Measurements from ENCODE around the gene TANK.
A peak's percentile ranks its signal among the peaks of the same experiment; 100 is the strongest.
"Not testable (repeated sequence)": the region's sequence is repeated elsewhere in the genome, so short reads cannot be mapped to it uniquely, and the experiment has no call there.

Gene TANK

GRCh38 chr2:161170377-161170776, 10.1 kb downstream of the TANK start:
- no peak for DNase-seq (ENCODE audit: low spot score)

GRCh38 chr2:161170958-161171932, 11.0 kb downstream of the TANK start:
- DNase-seq (ENCODE audit: low spot score): no peak

- no peak for DNase-seq (ENCODE audit: low spot score)
Measured at GRCh38 chr2:161172901-161173540, 12.8 kb downstream of the TANK start.

GRCh38 chr2:161173541-161174194, 13.4 kb downstream of the TANK start:
- DNase-seq (ENCODE audit: low spot score): no peak

GRCh38 chr2:161177969-161178368, 17.7 kb downstream of the TANK start:
- no peak for DNase-seq (ENCODE audit: low spot score)

- no peak for DNase-seq (ENCODE audit: low spot score)
Measured at GRCh38 chr2:161178756-161179155, 18.5 kb downstream of the TANK start.

- no peak for DNase-seq (ENCODE audit: low spot score)
Measured at GRCh38 chr2:161190050-161190449, 29.8 kb downstream of the TANK start.

- not testable (repeated sequence) for DNase-seq (ENCODE audit: low spot score)
Measured at GRCh38 chr2:161195602-161196001, 35.4 kb downstream of the TANK start.

GRCh38 chr2:161199912-161200701, 39.9 kb downstream of the TANK start:
- DNase-seq (ENCODE audit: low spot score): no peak

- no peak for DNase-seq (ENCODE audit: low spot score)
Measured at GRCh38 chr2:161204846-161205245, 44.6 kb downstream of the TANK start.

- DNase-seq (ENCODE audit: low spot score): no peak
Measured at GRCh38 chr2:161206471-161207032, 46.3 kb downstream of the TANK start.

- DNase-seq (ENCODE audit: low spot score): no peak
Measured at GRCh38 chr2:161207941-161208340, 47.7 kb downstream of the TANK start.

GRCh38 chr2:161208527-161209139, 48.4 kb downstream of the TANK start:
- DNase-seq (ENCODE audit: low spot score): peak; percentile 4

- no peak for DNase-seq (ENCODE audit: low spot score)
Measured at GRCh38 chr2:161209902-161210301, 49.7 kb downstream of the TANK start.

- DNase-seq (ENCODE audit: low spot score): no peak
Measured at GRCh38 chr2:161217597-161218185, 57.5 kb downstream of the TANK start.

- DNase-seq (ENCODE audit: low spot score): no peak
Measured at GRCh38 chr2:161219211-161219610, 59.0 kb downstream of the TANK start.

- no peak for DNase-seq (ENCODE audit: low spot score)
Measured at GRCh38 chr2:161223139-161223732, 63.0 kb downstream of the TANK start.

GRCh38 chr2:161228511-161229240, 68.4 kb downstream of the TANK start:
- no peak for DNase-seq (ENCODE audit: low spot score)

GRCh38 chr2:161230959-161231358, 70.7 kb downstream of the TANK start:
- DNase-seq (ENCODE audit: low spot score): no peak

GRCh38 chr2:161232571-161232970, 72.3 kb downstream of the TANK start:
- no peak for DNase-seq (ENCODE audit: low spot score)

All from hepatic stellate cell (primary cell).